DND-41 (cell line): ENCODE results near the gene CTPS2.
A peak's percentile ranks its signal among the peaks of the same experiment; 100 is the strongest.
"Not testable (repeated sequence)": the region's sequence is repeated elsewhere in the genome, so short reads cannot be mapped to it uniquely, and the experiment has no call there.

Experiments used
- ATAC-seq: fragments of 200-7000 bp; cut with Tn5 transposase; 3 replicates; pipeline ENCODE4 v1.9.1; 2021; ENCODE audit warnings: low read depth; ENCODE audit not compliant: insufficient read depth
- DNase-seq: peaks from one replicate; pipeline ENCODE4 v3.0.0-alpha.2; 2020
- H2AFZ ChIP-seq: 2 replicates; pipeline ENCODE4 v1.6.0; 2012; ENCODE audit warnings: low read depth, low read length
- H3K27ac ChIP-seq: 2 replicates; pipeline ENCODE4 v1.5.1; 2012; ENCODE audit warnings: low read length, inconsistent platforms
- H3K27me3 ChIP-seq: fragments of 200-600 bp; sonication (generic); 2 replicates; pipeline ENCODE4 v1.6.0; 2012; ENCODE audit warnings: low read length, mild to moderate bottlenecking, inconsistent platforms; ENCODE audit not compliant: insufficient read depth, poor library complexity
- H3K36me3 ChIP-seq: 2 replicates; pipeline ENCODE4 v1.5.1; 2012; ENCODE audit warnings: low read length, inconsistent platforms; ENCODE audit not compliant: insufficient read depth
- H3K4me1 ChIP-seq: 2 replicates; pipeline ENCODE4 v1.5.1; 2012; ENCODE audit warnings: mild to moderate bottlenecking, low read length; ENCODE audit not compliant: insufficient read depth
- H3K4me2 ChIP-seq: 2 replicates; pipeline ENCODE4 v1.6.0; 2012; ENCODE audit warnings: mild to moderate bottlenecking, moderate library complexity, low read length, inconsistent platforms; ENCODE audit not compliant: insufficient read depth
- H3K4me3 ChIP-seq, 2 experiments: fragments of 200-600 bp in 1 of 2; shearing (Covaris generic) in 1 of 2; 2 replicates each; pipeline ENCODE4 v1.5.1; 2012 to 2016; ENCODE audit warnings: inconsistent platforms in 2 of 2, low read length in 2 of 2, mild to moderate bottlenecking in 2 of 2, low read depth in 1 of 2, moderate library complexity in 1 of 2
- H3K79me2 ChIP-seq: 2 replicates; pipeline ENCODE4 v1.6.0; 2012; ENCODE audit warnings: low read length, inconsistent platforms; ENCODE audit not compliant: insufficient read depth
- H3K9ac ChIP-seq: 2 replicates; pipeline ENCODE4 v1.6.0; 2012; ENCODE audit warnings: low read depth, mild to moderate bottlenecking, inconsistent platforms, low read length, moderate library complexity
- H3K9me3 ChIP-seq: 2 replicates; pipeline ENCODE4 v1.5.1; 2012; ENCODE audit warnings: low read length, moderate library complexity, mild to moderate bottlenecking, inconsistent platforms; ENCODE audit not compliant: insufficient read depth, severe bottlenecking
- H4K20me1 ChIP-seq: 2 replicates; pipeline ENCODE4 v1.6.0; 2012; ENCODE audit warnings: low read length; ENCODE audit not compliant: insufficient read depth
- EZH2 ChIP-seq: IDR thresholded peaks from 3 replicates; pipeline ENCODE4 v1.6.1; 2012; ENCODE audit warnings: borderline replicate concordance, low read depth, mild to moderate bottlenecking, moderate library complexity, low read length, inconsistent platforms; ENCODE audit not compliant: severe bottlenecking
- TF ChIP-seq, protein P1 (sequence below): IDR thresholded peaks from 2 replicates; pipeline ENCODE4 v1.5.1; 2012; ENCODE audit warnings: borderline replicate concordance, low read length, moderate library complexity, mild to moderate bottlenecking; ENCODE audit not compliant: poor library complexity, severe bottlenecking; ENCODE audit errors: extremely low read depth

Gene CTPS2, protein sequence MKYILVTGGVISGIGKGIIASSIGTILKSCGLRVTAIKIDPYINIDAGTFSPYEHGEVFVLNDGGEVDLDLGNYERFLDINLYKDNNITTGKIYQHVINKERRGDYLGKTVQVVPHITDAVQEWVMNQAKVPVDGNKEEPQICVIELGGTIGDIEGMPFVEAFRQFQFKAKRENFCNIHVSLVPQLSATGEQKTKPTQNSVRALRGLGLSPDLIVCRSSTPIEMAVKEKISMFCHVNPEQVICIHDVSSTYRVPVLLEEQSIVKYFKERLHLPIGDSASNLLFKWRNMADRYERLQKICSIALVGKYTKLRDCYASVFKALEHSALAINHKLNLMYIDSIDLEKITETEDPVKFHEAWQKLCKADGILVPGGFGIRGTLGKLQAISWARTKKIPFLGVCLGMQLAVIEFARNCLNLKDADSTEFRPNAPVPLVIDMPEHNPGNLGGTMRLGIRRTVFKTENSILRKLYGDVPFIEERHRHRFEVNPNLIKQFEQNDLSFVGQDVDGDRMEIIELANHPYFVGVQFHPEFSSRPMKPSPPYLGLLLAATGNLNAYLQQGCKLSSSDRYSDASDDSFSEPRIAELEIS

DNA sequence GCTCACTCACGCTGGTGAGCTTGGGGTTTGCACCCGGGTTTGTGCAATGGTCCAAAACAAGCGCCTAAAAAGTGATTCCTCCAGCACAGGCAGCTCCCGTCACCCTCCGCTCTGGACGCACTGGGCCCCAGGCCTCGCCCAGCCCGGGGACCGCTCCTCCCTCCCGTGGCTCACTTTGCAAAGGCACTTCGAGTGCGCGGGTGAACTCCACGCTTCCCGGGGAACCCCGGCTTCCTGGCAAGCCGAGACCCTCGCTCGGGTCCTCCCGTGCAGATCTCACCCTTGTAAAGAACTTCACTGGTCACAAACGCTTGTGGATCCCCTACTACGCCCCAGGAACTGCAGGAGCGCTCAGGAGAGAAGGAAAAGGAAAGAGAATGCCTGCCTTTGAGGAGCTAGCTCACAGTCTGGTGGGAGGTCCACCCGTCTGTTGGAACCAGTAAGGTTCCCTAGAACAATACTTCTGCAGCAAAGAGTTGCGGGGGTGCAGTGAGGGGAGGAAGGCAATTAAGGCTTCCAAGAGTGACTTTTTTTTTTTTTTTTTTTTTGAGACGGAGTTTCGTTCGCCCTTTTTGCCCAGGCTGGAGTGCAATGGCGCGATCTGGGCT lies at the start of gene CTPS2:
Gene CTPS2, minus strand, starts transcription at position 122 of the 608 bp plus-strand sequence. CDS start 9,767 bp downstream, outside the sequence.
- DNase-seq (peak; percentile 59), ATAC-seq (peak; percentile 84)
- H3K4me3 ChIP-seq, result peak within 1 kb of the TSS; percentile 57 to 66; a peak in 3 of 4 replicates
- peaks cover 11% of the 10 kb centered on the region for H3K79me2 ChIP-seq
- H3K36me3 ChIP-seq, result no peaks in the 10 kb centered on the region; the same call in 1 of the 2 replicates
- H3K9ac ChIP-seq, result peak within 1 kb of the TSS; percentile 84
- peak within 1 kb of the TSS; percentile 83 for H3K27ac ChIP-seq
- TF ChIP-seq, protein P1, sequence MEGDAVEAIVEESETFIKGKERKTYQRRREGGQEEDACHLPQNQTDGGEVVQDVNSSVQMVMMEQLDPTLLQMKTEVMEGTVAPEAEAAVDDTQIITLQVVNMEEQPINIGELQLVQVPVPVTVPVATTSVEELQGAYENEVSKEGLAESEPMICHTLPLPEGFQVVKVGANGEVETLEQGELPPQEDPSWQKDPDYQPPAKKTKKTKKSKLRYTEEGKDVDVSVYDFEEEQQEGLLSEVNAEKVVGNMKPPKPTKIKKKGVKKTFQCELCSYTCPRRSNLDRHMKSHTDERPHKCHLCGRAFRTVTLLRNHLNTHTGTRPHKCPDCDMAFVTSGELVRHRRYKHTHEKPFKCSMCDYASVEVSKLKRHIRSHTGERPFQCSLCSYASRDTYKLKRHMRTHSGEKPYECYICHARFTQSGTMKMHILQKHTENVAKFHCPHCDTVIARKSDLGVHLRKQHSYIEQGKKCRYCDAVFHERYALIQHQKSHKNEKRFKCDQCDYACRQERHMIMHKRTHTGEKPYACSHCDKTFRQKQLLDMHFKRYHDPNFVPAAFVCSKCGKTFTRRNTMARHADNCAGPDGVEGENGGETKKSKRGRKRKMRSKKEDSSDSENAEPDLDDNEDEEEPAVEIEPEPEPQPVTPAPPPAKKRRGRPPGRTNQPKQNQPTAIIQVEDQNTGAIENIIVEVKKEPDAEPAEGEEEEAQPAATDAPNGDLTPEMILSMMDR, result no peak
- TF ChIP-seq EZH2, result no peak
- no peaks in the 10 kb centered on the region for H4K20me1 ChIP-seq
- peak within 1 kb of the TSS; percentile 82 for H2AFZ ChIP-seq
- peak within 1 kb of the TSS; percentile 71 for H3K4me2 ChIP-seq
- peaks cover 22% of the 10 kb centered on the region for H3K4me1 ChIP-seq
- no peaks in the 10 kb centered on the region for H3K27me3 ChIP-seq
- no peaks in the 10 kb centered on the region for H3K9me3 ChIP-seq

DNA sequence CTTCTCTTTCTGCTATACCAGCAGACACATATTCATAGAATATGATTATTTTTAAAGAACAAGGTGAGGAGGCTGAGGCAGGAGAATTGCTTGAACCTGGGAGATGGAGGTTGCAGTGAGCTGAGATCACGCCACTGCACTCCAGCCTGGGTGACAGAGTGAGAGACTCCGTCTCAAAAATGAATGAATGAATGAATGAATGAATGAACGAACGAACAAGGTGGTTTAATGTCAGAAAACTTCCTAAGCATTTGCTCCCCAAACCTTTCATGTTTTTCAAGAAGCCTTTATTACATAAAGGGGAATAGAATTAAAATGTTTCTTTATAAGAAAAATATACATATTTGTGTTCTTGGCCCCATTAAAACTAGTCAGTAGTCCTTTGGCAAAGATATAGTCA lies 49.0 kb upstream of the CTPS2 start:
- H3K36me3 ChIP-seq, result peaks cover 10% of the 10 kb centered on the region; the same call in 1 of the 2 replicates
- not testable (repeated sequence) for H3K4me1 ChIP-seq, ATAC-seq

DNA sequence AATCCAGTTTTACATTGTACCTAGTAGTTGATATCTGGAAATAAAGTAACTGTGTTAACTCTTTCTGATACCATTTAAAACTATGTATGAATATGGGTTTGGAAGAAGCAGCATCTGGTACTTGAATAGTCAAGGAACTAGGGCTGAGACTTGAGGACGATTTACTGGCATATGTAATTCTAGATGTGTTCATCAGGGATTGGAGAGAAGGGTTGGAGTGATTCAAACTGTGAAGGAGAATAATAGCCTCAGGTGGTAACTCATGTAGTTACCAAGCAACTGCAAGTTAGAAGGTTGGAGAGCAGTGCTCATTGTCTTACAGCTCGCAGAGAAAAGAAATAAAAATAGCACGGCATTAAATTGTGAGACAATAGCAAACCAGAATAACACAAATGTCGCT lies 44.3 kb upstream of the CTPS2 start:
- Histone ChIP-seq H3K27me3 (no peaks in the 10 kb centered on the region), H3K36me3 (peaks cover 18% of the 10 kb centered on the region; the same call in 1 of the 2 replicates), H3K4me3 (no peak overlapping the region), H3K79me2 (no peaks in the 10 kb centered on the region), H3K27ac (no peak overlapping the region), H2AFZ (no peak overlapping the region), H3K9ac (no peak overlapping the region), H3K9me3 (no peaks in the 10 kb centered on the region), H3K4me2 (no peak overlapping the region), H3K4me1 (no peaks in the 10 kb centered on the region), H4K20me1 (no peaks in the 10 kb centered on the region)
- TF ChIP-seq EZH2, result no peak
- TF ChIP-seq, protein P1, result no peak
- DNase-seq (no peak), ATAC-seq (no peak)

More for the DNA sequence above, 49.0 kb upstream of the CTPS2 start:
- H3K79me2 ChIP-seq, H3K4me2 ChIP-seq, DNase-seq, H3K9ac ChIP-seq, H3K27ac ChIP-seq, H3K9me3 ChIP-seq, H2AFZ ChIP-seq, H3K4me3 ChIP-seq, H4K20me1 ChIP-seq, H3K27me3 ChIP-seq: not testable (repeated sequence)

DNA sequence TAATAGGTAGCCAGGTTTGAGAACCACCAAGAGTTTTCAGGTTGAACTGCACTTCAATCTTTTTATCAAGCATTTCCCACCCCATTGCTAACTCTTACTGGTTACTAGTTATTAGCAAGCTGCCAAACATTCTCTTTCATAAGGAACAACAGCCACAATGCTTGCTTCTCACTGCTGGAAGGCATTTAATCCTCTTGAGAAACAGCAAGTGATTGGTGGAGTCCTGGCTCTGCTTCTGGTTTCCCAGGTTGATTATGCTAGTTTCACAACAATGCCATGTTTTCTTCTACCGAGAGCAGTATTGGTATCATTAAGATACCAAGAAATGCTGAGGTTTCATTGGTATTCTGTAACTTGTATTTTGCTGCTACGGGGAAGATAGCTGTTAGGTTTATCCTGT lies 41.5 kb upstream of the CTPS2 start:
- TF ChIP-seq, protein P1, result no peak
- TF ChIP-seq EZH2, result no peak
- DNase-seq, result no peak
- H2AFZ ChIP-seq, result no peak overlapping the region
- no peaks in the 10 kb centered on the region for H3K27me3 ChIP-seq
- peaks cover 19% of the 10 kb centered on the region for H3K36me3 ChIP-seq
- no peak overlapping the region for H3K9ac ChIP-seq
- H3K79me2 ChIP-seq, result no peaks in the 10 kb centered on the region
- no peak overlapping the region for H3K27ac ChIP-seq
- no peak for ATAC-seq
- no peaks in the 10 kb centered on the region for H3K9me3 ChIP-seq
- no peaks in the 10 kb centered on the region for H3K4me1 ChIP-seq
- H3K4me3 ChIP-seq, result no peak overlapping the region
- no peaks in the 10 kb centered on the region for H4K20me1 ChIP-seq
- no peak overlapping the region for H3K4me2 ChIP-seq
